ENCODE results near the gene S1PR5. TPM values are rescaled to one million over a fixed set of nuclear protein-coding genes. Genes with fewer than 3 reads are reported as not detected.
A peak's percentile ranks its signal among the peaks of the same experiment; 100 is the strongest.

Gene S1PR5
- total RNA-seq, 3 donors from 2014 or later (not counting 1 experiment from before 2014, with no cell fraction given), result 307 to 433 (median 368) TPM

GRCh38 chr19:10499550-10500246 is 17.5 kb downstream of the S1PR5 start:
- peak overlapping the region; percentile 74 to 91 for H3K27ac Mint-ChIP-seq
- no peaks in the 10 kb centered on the region for H3K27me3 ChIP-seq (ENCODE audit: control insufficient read depth, insufficient read depth, low read length)
- H3K27ac ChIP-seq (ENCODE audit: low read length), result no peak overlapping the region
- no peaks in the 10 kb centered on the region for H3K9me3 ChIP-seq (ENCODE audit: control insufficient read depth, insufficient read depth, low read length)
- ATAC-seq (no peak), DNase-seq (peak in 1 of 2 donors; percentile 4)
- intact Hi-C loops (cut with micrococcal nuclease), result no loop called here
- H3K4me1 Mint-ChIP-seq, result peaks cover 31 to 47% of the 10 kb centered on the region in 2 donors
- H3K9me3 Mint-ChIP-seq, result no peaks in the 10 kb centered on the region
- H3K36me3 ChIP-seq (ENCODE audit: control insufficient read depth, insufficient read depth, low read length), result peaks cover 25% of the 10 kb centered on the region
- WGBS (ENCODE audit: insufficient coverage), result 94% methylated on average over 24 of the region's 24 CpGs
- no peak overlapping the region for H3K4me3 Mint-ChIP-seq
- H3K4me1 ChIP-seq (ENCODE audit: control insufficient read depth, insufficient read depth, low read length), result peaks cover 55% of the 10 kb centered on the region
- H3K27me3 Mint-ChIP-seq (ENCODE audit: low read depth in 2 of 2), result no peaks in the 10 kb centered on the region
- no peak overlapping the region for H3K4me3 ChIP-seq (ENCODE audit: low read length)
- no peak for TF ChIP-seq CTCF (IDR thresholded peaks at IDR 0.05)
- no peaks in the 10 kb centered on the region for H3K36me3 Mint-ChIP-seq

- Mint-ChIP-seq H3K27ac (peak overlapping the region; percentile 54 to 76), H3K27me3 (ENCODE audit: low read depth in 2 of 2) (no peaks in the 10 kb centered on the region), H3K4me3 (no peak overlapping the region), H3K9me3 (no peaks in the 10 kb centered on the region), H3K36me3 (no peaks in the 10 kb centered on the region), H3K4me1 (peaks cover 25 to 36% of the 10 kb centered on the region in 2 donors)
- H3K27ac ChIP-seq (ENCODE audit: low read length), result no peak overlapping the region
- no peak overlapping the region for H3K4me3 ChIP-seq (ENCODE audit: low read length)
- no peaks in the 10 kb centered on the region for H3K27me3 ChIP-seq (ENCODE audit: control insufficient read depth, insufficient read depth, low read length)
- H3K36me3 ChIP-seq (ENCODE audit: control insufficient read depth, insufficient read depth, low read length), result peaks cover 26% of the 10 kb centered on the region
- intact Hi-C loops (cut with micrococcal nuclease), result no loop called here
- ATAC-seq, result no peak
- WGBS (ENCODE audit: insufficient coverage), result 96% methylated on average over 4 of the region's 4 CpGs
- DNase-seq, result peak in 1 of 2 donors; percentile 1
- peaks cover 48% of the 10 kb centered on the region for H3K4me1 ChIP-seq (ENCODE audit: control insufficient read depth, insufficient read depth, low read length)
- TF ChIP-seq CTCF (IDR thresholded peaks at IDR 0.05), result no peak
- no peaks in the 10 kb centered on the region for H3K9me3 ChIP-seq (ENCODE audit: control insufficient read depth, insufficient read depth, low read length)
Observed at GRCh38 chr19:10497371-10497770, 19.9 kb downstream of the S1PR5 start.

GRCh38 chr19:10491472-10492047 is 25.7 kb downstream of the S1PR5 start:
- TF ChIP-seq CTCF (IDR thresholded peaks at IDR 0.05), result no peak
- no peaks in the 10 kb centered on the region for H3K4me1 ChIP-seq (ENCODE audit: control insufficient read depth, insufficient read depth, low read length)
- Mint-ChIP-seq H3K4me3 (no peak overlapping the region), H3K4me1 (peaks cover 0 to 4% of the 10 kb centered on the region in 2 donors), H3K9me3 (no peaks in the 10 kb centered on the region), H3K27me3 (ENCODE audit: low read depth in 2 of 2) (no peaks in the 10 kb centered on the region), H3K36me3 (no peaks in the 10 kb centered on the region), H3K27ac (no peak overlapping the region)
- 97% methylated on average over 43 of the region's 43 CpGs for WGBS (ENCODE audit: insufficient coverage)
- H3K27me3 ChIP-seq (ENCODE audit: control insufficient read depth, insufficient read depth, low read length), result no peaks in the 10 kb centered on the region
- peaks cover 42% of the 10 kb centered on the region for H3K36me3 ChIP-seq (ENCODE audit: control insufficient read depth, insufficient read depth, low read length)
- no peak overlapping the region for H3K4me3 ChIP-seq (ENCODE audit: low read length)
- ATAC-seq, result no peak
- DNase-seq, result peak in 1 of 2 donors; percentile 7
- H3K27ac ChIP-seq (ENCODE audit: low read length), result no peak overlapping the region
- no peaks in the 10 kb centered on the region for H3K9me3 ChIP-seq (ENCODE audit: control insufficient read depth, insufficient read depth, low read length)
- intact Hi-C loops (cut with micrococcal nuclease), result no loop called here

Data from natural killer cell (primary cell).